Immature natural killer cell (primary cell): ENCODE results near the gene CTSD. TPM values are rescaled to one million over a fixed set of nuclear protein-coding genes. Genes with fewer than 3 reads are reported as not detected.

Experiments used
- DNase-seq, 3 donors: peaks; one replicate each; pipeline ENCODE4 v3.0.0; 2022; ENCODE audit warnings: mixed read lengths in 1 of 3
- H3K27ac Mint-ChIP-seq, 6 donors: one replicate each; pipeline ENCODE4 v1.8.0; 2020; ENCODE audit warnings: mixed read lengths in 6 of 6, mild to moderate bottlenecking in 5 of 6, inconsistent platforms in 4 of 6, moderate library complexity in 3 of 6
- H3K27me3 Mint-ChIP-seq, 3 donors: one replicate each; pipeline ENCODE4 v1.8.0; 2020 to 2021; ENCODE audit warnings: low read depth in 3 of 3, mild to moderate bottlenecking in 3 of 3, mixed read lengths in 3 of 3, moderate library complexity in 3 of 3, inconsistent platforms in 1 of 3
- H3K36me3 Mint-ChIP-seq, 3 donors: one replicate each; pipeline ENCODE4 v1.8.0; 2020; ENCODE audit warnings: mixed read lengths in 3 of 3, inconsistent platforms in 2 of 3, mild to moderate bottlenecking in 2 of 3
- H3K4me1 Mint-ChIP-seq, 2 donors: one replicate each; pipeline ENCODE4 v1.8.0; 2020; ENCODE audit warnings: inconsistent platforms in 2 of 2, mild to moderate bottlenecking in 2 of 2, mixed read lengths in 2 of 2, moderate library complexity in 1 of 2
- H3K4me3 Mint-ChIP-seq, 5 donors: one replicate each; pipeline ENCODE4 v1.8.0; 2020; ENCODE audit warnings: mild to moderate bottlenecking in 5 of 5, mixed read lengths in 5 of 5, inconsistent platforms in 3 of 5, moderate library complexity in 3 of 5
- H3K9me3 Mint-ChIP-seq, 6 donors: one replicate each; pipeline ENCODE4 v1.8.0; 2020; ENCODE audit warnings: mild to moderate bottlenecking in 6 of 6, mixed read lengths in 6 of 6, inconsistent platforms in 4 of 6, moderate library complexity in 3 of 6
- polyA plus RNA-seq, 3 donors: library from polyadenylated mRNA; unstranded; fragments of 300-500 nt; fragmentation: Illumina TruSeq; gene quantifications; one replicate each; pipeline ENCODE4 v1.2.3, GENCODE V29; 2021

Gene CTSD
- polyA plus RNA-seq, 3 donors from 2014 or later: 471 to 795 (median 488) TPM

DNA sequence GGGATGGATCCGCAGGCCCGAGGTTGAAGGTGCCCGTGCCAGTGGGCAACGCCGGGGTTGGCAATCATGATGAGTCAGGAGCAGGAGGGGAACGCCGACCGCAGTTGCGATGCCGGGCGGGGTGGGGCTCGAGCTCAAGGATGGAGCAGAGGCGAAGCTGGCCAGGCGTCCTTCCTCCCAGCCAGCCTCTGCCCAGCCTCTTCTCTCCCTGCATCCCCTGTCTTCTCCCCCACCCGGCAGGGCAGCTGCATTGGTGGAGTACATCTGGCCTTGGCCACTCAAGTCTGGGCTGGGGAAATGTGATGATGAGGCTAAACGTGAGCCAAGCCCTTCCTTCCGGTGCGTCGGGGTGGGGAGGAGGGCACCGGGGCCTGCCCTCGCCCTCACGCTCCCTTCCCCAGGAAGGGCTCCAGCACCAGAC is 17.2 kb downstream of the CTSD start:
- H3K4me1 Mint-ChIP-seq: peaks cover 20 to 34% of the 10 kb centered on the region in 2 donors
- H3K27me3 Mint-ChIP-seq: peaks cover 3 to 20% (median 8%) of the 10 kb centered on the region in 3 donors
- peaks cover 0 to 5% (median 0%) of the 10 kb centered on the region in 3 donors for H3K36me3 Mint-ChIP-seq
- peak overlapping the region in 4 of 6 donors; percentile 10 to 81 (median 48) for H3K27ac Mint-ChIP-seq
- peak overlapping the region in 4 of 5 donors; percentile 34 to 69 (median 36) for H3K4me3 Mint-ChIP-seq
- DNase-seq: no peak
- H3K9me3 Mint-ChIP-seq: no peaks in the 10 kb centered on the region

DNA sequence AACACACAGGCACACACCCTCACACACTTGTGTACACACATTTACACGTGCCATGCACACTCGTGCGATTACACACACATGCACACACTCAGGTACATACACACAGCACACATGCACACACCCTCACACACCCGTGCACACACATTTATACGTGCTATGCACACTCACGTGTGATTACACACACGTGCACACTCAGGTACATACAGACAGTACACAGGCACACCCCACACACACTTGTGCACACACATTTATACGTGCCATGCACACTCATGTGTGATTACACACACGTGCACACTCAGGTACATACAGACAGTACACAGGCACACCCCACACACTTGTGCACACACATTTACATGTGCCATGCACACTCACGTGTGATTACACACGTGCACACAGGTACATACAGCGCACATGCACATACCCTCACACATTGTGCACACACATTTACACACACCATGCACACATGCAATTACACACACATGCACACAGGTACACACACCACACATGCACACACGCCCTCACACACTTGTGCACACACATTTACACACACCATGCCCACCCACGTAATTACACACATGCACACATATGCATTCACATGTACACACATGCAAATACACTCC is 17.9 kb downstream of the CTSD start:
- DNase-seq: no peak
- peaks cover 20 to 32% of the 10 kb centered on the region in 2 donors for H3K4me1 Mint-ChIP-seq
- no peaks in the 10 kb centered on the region for H3K9me3 Mint-ChIP-seq
- H3K36me3 Mint-ChIP-seq: peaks cover 0 to 5% (median 0%) of the 10 kb centered on the region in 3 donors
- peaks cover 3 to 20% (median 8%) of the 10 kb centered on the region in 3 donors for H3K27me3 Mint-ChIP-seq
- H3K27ac Mint-ChIP-seq: peak overlapping the region in 4 of 6 donors; percentile 14 to 81 (median 30)
- H3K4me3 Mint-ChIP-seq: peak overlapping the region in 2 of 5 donors; percentile 35

DNA sequence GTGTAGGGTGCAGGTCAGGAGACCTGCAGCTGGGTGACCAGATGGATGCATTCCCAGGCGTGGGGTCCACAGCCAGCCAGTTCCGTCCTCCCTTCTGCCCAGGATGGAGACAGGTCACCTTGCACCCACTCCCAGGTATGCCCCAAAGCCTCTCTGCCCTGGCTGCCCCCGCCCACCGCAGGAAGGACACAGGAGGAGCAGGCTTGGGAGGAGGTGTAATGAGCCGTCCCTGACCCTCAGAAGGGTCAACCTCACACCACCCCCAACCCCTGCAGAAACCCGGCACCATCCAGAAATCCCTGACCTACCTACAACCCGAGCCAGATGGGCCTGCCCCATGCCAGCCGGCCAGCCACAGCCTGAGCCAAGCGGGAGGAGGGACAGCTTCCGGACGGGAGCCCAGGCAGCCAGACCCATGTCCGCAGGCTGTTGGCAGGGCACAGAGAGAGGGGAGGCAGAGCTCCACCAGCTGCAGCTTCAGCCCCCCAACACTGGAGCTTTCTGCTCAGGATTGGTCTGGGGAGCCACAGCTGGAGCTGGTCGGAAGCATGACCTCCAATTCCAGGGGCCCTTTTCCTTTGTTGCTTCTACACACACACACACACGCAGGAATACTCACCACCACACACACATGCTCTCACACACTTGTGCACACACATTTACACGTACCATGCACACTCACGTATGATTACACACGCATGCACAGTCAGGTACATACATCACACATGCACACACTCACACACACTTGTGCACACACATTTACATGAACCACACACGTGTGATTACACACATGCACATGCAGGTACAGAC is 18.6 kb downstream of the CTSD start:
- peaks cover 0 to 5% (median 0%) of the 10 kb centered on the region in 3 donors for H3K36me3 Mint-ChIP-seq
- H3K4me1 Mint-ChIP-seq: peaks cover 14 to 27% of the 10 kb centered on the region in 2 donors
- DNase-seq: no peak

DNA sequence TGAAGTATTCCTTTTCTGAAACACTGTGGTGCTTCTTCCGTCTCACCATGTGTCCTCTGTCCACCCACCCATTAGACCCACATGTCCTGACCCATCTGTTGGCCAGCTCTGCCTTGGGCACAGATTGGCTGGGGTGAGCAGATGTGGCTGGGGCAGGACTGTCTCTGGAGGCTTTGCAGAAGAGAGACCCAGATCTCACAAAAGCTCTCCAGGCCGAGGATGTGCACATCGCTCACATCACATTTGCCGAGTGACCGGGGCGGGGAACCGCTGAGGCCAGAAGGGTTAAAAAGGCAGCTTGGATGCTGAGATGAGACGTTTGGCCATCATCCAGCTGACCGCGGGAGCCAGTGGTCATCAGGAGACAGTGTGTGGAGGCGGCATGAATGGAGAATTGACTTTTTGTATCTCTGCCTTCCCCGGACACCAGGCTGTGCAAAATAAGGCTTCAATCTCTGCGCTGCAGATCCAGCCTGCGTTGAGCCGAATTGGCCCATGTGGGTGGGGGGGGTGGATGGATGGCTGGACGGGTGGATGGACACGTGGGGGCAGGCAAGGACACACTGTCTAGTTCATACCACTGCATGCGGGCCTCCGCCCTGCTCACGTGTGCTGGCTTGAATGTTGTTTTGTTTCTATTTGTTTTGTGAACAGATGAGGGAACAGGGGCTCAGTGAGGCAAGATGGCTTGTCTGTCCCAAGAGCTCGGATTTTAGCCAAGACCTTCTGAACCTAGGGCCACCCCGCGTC is 19.4 kb downstream of the CTSD start:
- no peak for DNase-seq
- Mint-ChIP-seq H3K27ac (no peak overlapping the region), H3K27me3 (peaks cover 3 to 14% (median 4%) of the 10 kb centered on the region in 3 donors), H3K9me3 (no peaks in the 10 kb centered on the region), H3K4me1 (peaks cover 6 to 19% of the 10 kb centered on the region in 2 donors), H3K4me3 (no peak overlapping the region), H3K36me3 (peaks cover 0 to 5% (median 3%) of the 10 kb centered on the region in 3 donors)

More for the DNA sequence above, 18.6 kb downstream of the CTSD start:
- Mint-ChIP-seq H3K9me3 (no peaks in the 10 kb centered on the region), H3K27me3 (peaks cover 3 to 21% (median 6%) of the 10 kb centered on the region in 3 donors), H3K27ac (no peak overlapping the region), H3K4me3 (peak overlapping the region in 1 of 5 donors; percentile 35)

DNA sequence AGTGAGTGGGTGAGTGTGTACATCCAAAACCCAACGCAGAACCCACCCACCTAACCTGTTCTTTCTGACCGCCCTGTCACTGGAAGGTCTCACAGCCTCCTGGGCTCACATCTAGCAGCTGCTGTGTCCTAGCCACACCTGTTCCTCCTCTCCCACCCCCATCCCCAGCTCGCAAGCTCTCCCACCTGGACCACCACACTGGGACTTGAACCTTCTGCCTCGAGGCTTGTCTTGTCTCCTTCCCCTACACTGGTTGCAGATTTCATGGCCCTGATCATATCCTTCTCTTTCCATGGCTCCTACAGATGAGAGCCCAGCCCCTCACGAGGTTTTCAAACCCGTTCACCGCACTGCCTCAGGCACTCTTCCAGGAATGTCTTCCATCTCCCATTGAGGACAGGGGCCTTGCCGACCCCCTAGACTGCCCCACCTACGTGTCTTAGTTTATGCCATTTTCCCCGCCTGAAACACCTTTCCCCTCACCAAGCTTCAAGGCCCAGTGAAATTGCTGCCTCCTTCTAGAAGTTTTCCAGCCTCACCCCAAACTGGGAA is 20.1 kb downstream of the CTSD start:
- Mint-ChIP-seq H3K9me3 (no peaks in the 10 kb centered on the region), H3K4me3 (no peak overlapping the region), H3K27me3 (peaks cover 4 to 17% (median 6%) of the 10 kb centered on the region in 3 donors), H3K36me3 (peaks cover 0 to 7% (median 5%) of the 10 kb centered on the region in 3 donors), H3K4me1 (peaks cover 6 to 18% of the 10 kb centered on the region in 2 donors), H3K27ac (no peak overlapping the region)
- no peak for DNase-seq

DNA sequence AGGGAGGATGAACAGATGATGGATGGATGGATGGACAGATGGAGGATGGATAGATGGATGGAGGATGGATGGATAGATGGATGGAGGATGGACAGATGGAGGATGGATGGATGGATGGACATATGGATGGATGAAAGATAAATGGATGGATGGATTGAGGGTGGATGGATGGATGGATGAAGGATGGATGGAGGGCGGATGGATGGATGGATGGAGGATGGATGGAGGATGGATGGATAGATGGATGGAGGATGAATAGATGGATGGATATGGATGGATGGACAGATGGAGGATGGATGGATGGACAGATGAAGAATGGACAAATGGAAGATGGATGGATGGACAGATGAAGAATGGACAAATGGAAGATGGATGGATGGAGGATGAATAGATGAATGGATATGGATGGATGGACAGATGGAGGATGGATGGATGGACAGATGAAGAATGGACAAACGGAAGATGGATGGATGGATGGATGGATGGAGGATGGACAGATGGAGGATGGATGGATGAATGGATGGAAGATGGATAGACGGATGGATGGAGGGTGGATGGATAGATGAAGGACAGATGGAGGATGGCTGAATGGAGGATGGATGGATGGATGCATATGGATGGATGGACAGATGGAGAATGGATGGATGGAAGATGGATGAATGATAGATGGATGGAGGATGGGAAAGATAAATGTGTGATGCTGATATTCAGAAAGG is 20.7 kb downstream of the CTSD start:
- Mint-ChIP-seq H3K4me3 (no peak overlapping the region), H3K27ac (no peak overlapping the region), H3K9me3 (peaks cover 0 to 2% (median 0%) of the 10 kb centered on the region in 6 donors), H3K4me1 (peaks cover 6 to 14% of the 10 kb centered on the region in 2 donors), H3K27me3 (peaks cover 6 to 15% (median 8%) of the 10 kb centered on the region in 3 donors), H3K36me3 (peaks cover 0 to 12% (median 5%) of the 10 kb centered on the region in 3 donors)
- no peak for DNase-seq

DNA sequence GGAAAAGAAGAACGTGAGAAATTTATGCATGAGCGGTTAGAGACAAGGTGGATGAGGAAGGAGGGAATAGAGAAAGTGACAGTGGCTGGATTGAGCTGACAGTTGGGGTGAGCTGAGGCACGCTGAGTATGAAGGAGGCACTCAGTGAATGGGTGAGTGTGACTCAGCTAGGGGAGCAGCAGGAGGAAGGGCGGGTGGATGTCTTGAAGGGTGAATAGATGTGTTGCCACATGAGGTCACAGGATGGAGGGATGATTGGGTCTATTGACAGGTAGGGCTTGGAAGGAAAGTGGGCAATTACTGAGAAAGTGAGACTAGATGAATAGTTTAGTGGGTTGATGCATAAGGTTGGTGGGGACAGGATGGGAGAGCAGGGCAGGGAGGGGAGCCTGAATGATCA is 21.4 kb downstream of the CTSD start:
- Mint-ChIP-seq H3K27me3 (peaks cover 6 to 13% (median 10%) of the 10 kb centered on the region in 3 donors), H3K27ac (no peak overlapping the region), H3K4me3 (no peak overlapping the region), H3K36me3 (peaks cover 0 to 17% (median 5%) of the 10 kb centered on the region in 3 donors), H3K9me3 (peaks cover 0 to 5% (median 0%) of the 10 kb centered on the region in 6 donors), H3K4me1 (peaks cover 6 to 14% of the 10 kb centered on the region in 2 donors)
- DNase-seq: no peak

DNA sequence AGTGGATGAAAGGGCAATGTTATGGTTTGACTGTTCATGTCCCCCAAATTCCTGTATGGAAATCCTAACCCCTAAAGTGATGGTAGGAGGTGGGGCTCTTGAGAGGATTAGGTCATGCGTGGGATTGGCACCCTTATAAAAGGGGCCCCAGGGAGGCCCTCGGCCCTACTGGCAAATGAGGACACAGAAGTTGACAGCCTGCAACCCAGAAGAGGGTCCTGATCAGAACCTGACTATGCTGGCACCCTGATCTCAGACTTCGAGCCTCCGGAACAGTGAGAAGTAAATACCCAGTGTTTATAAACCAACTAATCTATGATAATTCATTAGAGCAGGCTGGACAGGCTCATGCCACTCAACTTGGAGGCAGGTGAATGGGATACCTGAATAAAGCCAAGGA is 22.0 kb downstream of the CTSD start:
- peaks cover 5 to 13% (median 10%) of the 10 kb centered on the region in 3 donors for H3K27me3 Mint-ChIP-seq
- H3K36me3 Mint-ChIP-seq: peaks cover 3 to 17% (median 5%) of the 10 kb centered on the region in 3 donors
- H3K9me3 Mint-ChIP-seq: peaks cover 2 to 9% (median 3%) of the 10 kb centered on the region in 6 donors
- no peak for DNase-seq
- H3K27ac Mint-ChIP-seq: no peak overlapping the region
- H3K4me3 Mint-ChIP-seq: no peak overlapping the region
- peaks cover 6 to 13% of the 10 kb centered on the region in 2 donors for H3K4me1 Mint-ChIP-seq

DNA sequence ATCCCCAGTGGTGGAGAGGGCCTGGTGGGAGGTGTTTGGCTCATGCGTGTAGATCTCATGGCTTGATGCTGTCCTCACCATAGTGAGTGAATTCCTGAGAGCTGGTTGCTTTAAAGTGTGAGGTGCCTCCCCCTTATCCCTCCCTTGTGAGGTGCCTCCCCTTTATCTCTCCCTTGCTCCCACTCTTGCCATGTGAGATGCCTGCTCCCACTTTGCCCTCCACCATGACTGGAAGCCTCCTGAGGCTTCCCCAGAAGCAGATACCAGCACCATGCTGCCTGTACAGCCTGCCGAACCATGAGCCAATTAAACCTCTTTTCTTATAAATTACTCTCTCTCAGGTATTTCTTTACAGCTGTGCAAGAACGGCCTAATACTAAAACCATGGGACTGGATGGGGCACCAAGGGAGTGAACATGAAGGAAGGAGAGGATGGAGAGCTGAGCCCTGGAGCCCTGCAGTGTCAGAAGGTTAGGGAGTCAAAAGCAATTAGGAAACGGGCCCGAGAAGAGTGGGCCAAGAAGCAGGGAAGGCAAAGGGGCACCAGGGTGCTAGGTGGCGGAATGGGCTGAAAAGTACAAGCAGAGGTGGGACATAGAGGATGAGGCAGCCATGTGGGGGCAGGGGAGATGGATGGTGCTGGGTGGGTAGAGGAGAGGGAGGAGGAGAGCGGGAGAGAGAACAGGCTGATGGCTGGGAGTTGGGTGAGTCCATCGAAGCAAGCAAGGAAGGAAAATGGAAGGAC is 22.8 kb downstream of the CTSD start:
- no peak overlapping the region for H3K27ac Mint-ChIP-seq
- no peak overlapping the region for H3K4me3 Mint-ChIP-seq
- H3K9me3 Mint-ChIP-seq: peaks cover 5 to 17% (median 10%) of the 10 kb centered on the region in 6 donors
- H3K27me3 Mint-ChIP-seq: peaks cover 4 to 14% (median 8%) of the 10 kb centered on the region in 3 donors
- peaks cover 2 to 7% of the 10 kb centered on the region in 2 donors for H3K4me1 Mint-ChIP-seq
- H3K36me3 Mint-ChIP-seq: peaks cover 8 to 19% (median 11%) of the 10 kb centered on the region in 3 donors
- DNase-seq: no peak

DNA sequence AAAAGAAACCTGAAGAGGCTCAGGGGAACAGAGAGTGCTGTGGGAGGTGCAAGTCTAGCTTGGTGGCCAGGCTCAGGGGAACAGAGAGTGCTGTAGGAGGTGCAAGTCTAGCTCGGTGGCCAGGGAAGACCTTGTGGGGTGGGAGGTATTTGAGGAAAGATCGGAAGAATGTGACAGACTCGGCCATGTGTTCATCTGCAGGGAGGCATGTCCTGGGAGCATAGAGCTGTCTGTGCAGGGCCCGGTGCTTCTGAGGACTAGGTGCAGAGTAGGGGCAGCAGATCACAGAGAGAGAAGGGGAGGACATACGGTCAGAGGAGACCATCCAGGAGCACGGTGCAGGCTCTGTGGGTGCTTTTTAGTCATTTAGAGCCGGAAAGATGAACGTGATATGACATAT is 24.2 kb downstream of the CTSD start:
- DNase-seq: no peak
- Mint-ChIP-seq H3K4me1 (peaks cover 0 to under 1% of the 10 kb centered on the region in 2 donors), H3K4me3 (no peak overlapping the region), H3K27me3 (peaks cover 6 to 17% (median 6%) of the 10 kb centered on the region in 3 donors), H3K9me3 (peaks cover 5 to 19% (median 15%) of the 10 kb centered on the region in 6 donors), H3K36me3 (peaks cover 11 to 23% (median 16%) of the 10 kb centered on the region in 3 donors), H3K27ac (no peak overlapping the region)

DNA sequence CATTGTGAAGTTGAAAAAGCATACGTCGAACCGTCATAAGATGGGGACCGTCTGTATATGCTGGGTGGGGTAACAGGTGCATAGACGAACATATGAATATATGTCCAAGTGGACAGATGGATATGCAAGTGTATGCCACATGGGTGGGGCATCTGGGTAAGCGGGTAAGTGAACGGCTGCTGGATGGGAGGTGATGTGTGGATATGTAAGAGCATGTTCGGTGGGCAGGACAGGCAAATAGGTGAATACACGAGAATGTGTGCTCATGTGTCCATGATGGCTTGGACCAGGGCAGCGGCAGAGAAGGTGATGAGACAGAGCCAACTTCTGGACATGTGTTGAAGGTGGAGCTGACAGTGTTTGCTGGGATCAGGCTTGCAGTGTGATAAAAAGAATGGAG is 25.3 kb downstream of the CTSD start:
- Mint-ChIP-seq H3K4me1 (peaks cover 11 to 12% of the 10 kb centered on the region in 2 donors), H3K27me3 (peaks cover 9 to 21% (median 14%) of the 10 kb centered on the region in 3 donors), H3K9me3 (peaks cover 8 to 19% (median 15%) of the 10 kb centered on the region in 6 donors), H3K4me3 (no peak overlapping the region), H3K27ac (no peak overlapping the region), H3K36me3 (peaks cover 11 to 23% (median 16%) of the 10 kb centered on the region in 3 donors)
- no peak for DNase-seq
